ENCODE results near the gene DLX2.

DNA sequence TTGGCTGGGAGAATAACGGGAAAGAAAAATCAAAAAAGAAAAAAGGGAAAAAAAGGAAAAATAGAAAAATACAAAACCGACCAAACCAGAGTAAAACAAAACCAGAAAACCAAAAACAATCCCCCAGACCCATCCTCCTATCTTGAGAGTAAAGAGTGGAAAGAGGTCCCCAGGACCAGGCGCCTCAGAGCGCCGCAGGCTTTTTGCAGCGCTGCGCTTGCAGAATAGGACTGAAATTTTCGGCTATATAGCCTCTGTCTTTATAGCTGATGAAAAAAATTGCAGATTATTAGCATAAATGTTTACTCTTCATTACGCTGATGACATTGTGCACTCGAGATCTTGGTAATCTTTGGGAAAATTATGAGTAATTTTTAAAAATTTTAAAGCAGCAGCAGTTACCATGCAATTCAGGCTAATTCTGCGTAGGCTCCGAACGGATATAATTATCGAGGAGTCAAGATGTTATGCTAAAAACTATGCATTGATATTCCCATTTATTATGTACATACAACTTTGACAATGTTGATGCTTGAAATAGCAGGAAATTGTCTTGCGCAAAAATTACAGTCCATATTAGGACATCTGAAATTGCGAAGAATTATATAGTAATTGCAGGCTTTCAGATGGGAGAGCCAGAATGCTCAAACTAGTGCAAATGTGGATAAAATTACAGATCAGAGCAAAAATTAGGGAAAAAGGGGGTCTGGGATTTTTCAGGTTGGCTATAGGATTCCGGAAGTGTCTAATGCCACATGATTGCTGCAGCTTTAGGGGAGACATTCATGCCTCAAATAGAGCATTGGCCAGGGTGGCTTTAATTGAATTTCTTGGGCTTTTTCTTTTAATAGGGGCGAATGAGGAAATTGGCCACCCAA lies 9.0 kb downstream of the DLX2 start:
- TF ChIP-seq, protein P1, sequence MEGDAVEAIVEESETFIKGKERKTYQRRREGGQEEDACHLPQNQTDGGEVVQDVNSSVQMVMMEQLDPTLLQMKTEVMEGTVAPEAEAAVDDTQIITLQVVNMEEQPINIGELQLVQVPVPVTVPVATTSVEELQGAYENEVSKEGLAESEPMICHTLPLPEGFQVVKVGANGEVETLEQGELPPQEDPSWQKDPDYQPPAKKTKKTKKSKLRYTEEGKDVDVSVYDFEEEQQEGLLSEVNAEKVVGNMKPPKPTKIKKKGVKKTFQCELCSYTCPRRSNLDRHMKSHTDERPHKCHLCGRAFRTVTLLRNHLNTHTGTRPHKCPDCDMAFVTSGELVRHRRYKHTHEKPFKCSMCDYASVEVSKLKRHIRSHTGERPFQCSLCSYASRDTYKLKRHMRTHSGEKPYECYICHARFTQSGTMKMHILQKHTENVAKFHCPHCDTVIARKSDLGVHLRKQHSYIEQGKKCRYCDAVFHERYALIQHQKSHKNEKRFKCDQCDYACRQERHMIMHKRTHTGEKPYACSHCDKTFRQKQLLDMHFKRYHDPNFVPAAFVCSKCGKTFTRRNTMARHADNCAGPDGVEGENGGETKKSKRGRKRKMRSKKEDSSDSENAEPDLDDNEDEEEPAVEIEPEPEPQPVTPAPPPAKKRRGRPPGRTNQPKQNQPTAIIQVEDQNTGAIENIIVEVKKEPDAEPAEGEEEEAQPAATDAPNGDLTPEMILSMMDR (IDR thresholded peaks at IDR 0.05 in 4 of 5, conservative IDR thresholded peaks at IDR 0.05 in 1 of 5) = no peak
- TF ChIP-seq POLR2A (IDR thresholded peaks at IDR 0.05) = no peak

All from gastrocnemius medialis (tissue), 4 donors.